ENCODE measurements around the gene CRYBB3. TPM values are rescaled to one million over a fixed set of nuclear protein-coding genes. Genes with fewer than 3 reads are reported as not detected.
"Not testable (repeated sequence)": the region's sequence is repeated elsewhere in the genome, so short reads cannot be mapped to it uniquely, and the experiment has no call there.

Gene CRYBB3
- total RNA-seq, 2 donors from 2014 or later: 0.48 to 0.72 TPM

GRCh38 chr22:25202290-25202921 lies 2.7 kb downstream of the CRYBB3 start:
- H3K27ac ChIP-seq: no peak overlapping the region
- no peaks in the 10 kb centered on the region for H3K9me3 ChIP-seq
- no peaks in the 10 kb centered on the region for H3K4me1 ChIP-seq
- H3K9ac ChIP-seq (ENCODE audit: low read depth in 2 of 2, low read length in 2 of 2): no peak overlapping the region
- peak; percentile 56 for DNase-seq
- no peaks in the 10 kb centered on the region for H3K36me3 ChIP-seq
- no peaks in the 10 kb centered on the region for H3K27me3 ChIP-seq
- TF ChIP-seq, protein P1, sequence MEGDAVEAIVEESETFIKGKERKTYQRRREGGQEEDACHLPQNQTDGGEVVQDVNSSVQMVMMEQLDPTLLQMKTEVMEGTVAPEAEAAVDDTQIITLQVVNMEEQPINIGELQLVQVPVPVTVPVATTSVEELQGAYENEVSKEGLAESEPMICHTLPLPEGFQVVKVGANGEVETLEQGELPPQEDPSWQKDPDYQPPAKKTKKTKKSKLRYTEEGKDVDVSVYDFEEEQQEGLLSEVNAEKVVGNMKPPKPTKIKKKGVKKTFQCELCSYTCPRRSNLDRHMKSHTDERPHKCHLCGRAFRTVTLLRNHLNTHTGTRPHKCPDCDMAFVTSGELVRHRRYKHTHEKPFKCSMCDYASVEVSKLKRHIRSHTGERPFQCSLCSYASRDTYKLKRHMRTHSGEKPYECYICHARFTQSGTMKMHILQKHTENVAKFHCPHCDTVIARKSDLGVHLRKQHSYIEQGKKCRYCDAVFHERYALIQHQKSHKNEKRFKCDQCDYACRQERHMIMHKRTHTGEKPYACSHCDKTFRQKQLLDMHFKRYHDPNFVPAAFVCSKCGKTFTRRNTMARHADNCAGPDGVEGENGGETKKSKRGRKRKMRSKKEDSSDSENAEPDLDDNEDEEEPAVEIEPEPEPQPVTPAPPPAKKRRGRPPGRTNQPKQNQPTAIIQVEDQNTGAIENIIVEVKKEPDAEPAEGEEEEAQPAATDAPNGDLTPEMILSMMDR (IDR thresholded peaks at IDR 0.05): peak; percentile 89
- no peak overlapping the region for H3K4me3 ChIP-seq
- intact Hi-C loops (cut with DNase I): loop anchor here (10.0 kb wide), 1 partner anchor 132 kb away; no protein-coding TSS in a partner anchor

DNA sequence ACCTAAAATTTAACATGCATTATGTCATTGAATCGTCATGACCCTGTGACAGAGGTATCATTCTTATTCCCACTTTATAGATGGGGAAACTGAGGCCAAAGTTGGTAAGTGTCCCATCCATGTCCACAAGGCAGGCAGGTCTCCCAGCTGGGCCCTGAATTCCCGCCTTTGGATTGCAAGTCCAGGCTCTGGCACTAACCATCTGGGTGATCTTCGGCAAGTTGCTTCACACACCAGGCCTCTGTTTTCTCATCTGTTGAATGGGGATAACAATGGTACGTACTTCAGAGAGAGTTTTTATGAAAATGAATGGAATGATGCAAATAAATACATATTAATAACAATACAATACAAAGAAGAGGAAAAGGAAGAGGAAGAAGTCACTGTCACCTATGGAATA lies 3.4 kb downstream of the CRYBB3 start:
- TF ChIP-seq, protein P1 (IDR thresholded peaks at IDR 0.05): no peak
- intact Hi-C loops (cut with DNase I): loop anchor here (10.0 kb wide), 1 partner anchor 132 kb away; no protein-coding TSS in a partner anchor
- no peak overlapping the region for H3K4me3 ChIP-seq

DNA sequence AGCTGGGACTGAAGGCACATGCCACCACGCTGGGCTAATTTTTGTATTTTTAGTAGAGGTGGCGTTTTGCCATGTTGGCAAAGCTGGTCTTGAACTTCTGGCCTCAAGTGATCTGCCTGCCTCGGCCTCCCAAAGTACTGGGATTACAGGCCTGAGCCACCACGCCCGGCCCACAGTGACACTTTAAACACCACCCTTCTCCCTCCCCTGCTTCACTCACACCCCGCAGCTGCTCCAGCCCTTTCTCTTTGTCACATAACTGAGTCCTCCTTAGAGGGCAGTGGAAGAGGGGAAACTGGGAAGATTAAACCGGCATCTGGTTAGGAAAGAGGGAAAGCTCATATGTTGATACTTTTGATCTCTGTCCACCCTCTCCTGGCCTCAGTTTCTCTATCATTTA lies 4.9 kb downstream of the CRYBB3 start:
- intact Hi-C loops (cut with DNase I): loop anchor here (10.0 kb wide), 1 partner anchor 130 kb away; no protein-coding TSS in a partner anchor
- not testable (repeated sequence) for H3K27ac ChIP-seq; H3K4me3 ChIP-seq; DNase-seq; H3K27me3 ChIP-seq; H3K9ac ChIP-seq (ENCODE audit: low read depth in 2 of 2, low read length in 2 of 2); H3K36me3 ChIP-seq; H3K4me1 ChIP-seq; H3K9me3 ChIP-seq

More for the DNA sequence above, 3.4 kb downstream of the CRYBB3 start:
- H3K27me3 ChIP-seq: no peaks in the 10 kb centered on the region
- no peaks in the 10 kb centered on the region for H3K4me1 ChIP-seq
- no peak for DNase-seq
- no peak overlapping the region for H3K9ac ChIP-seq (ENCODE audit: low read depth in 2 of 2, low read length in 2 of 2)
- H3K36me3 ChIP-seq: no peaks in the 10 kb centered on the region
- H3K27ac ChIP-seq: no peak overlapping the region
- H3K9me3 ChIP-seq: no peaks in the 10 kb centered on the region

GRCh38 chr22:25205847-25206246 lies 6.2 kb downstream of the CRYBB3 start:
- DNase-seq: no peak
- Histone ChIP-seq H3K4me3 (no peak overlapping the region), H3K27me3 (no peaks in the 10 kb centered on the region), H3K27ac (no peak overlapping the region), H3K9ac (ENCODE audit: low read depth in 2 of 2, low read length in 2 of 2) (no peak overlapping the region), H3K36me3 (no peaks in the 10 kb centered on the region), H3K9me3 (no peaks in the 10 kb centered on the region), H3K4me1 (no peaks in the 10 kb centered on the region)
- intact Hi-C loops (cut with DNase I): loop anchor here (10.0 kb wide), 1 partner anchor 129 kb away; no protein-coding TSS in a partner anchor
- TF ChIP-seq, protein P1 (IDR thresholded peaks at IDR 0.05): no peak

DNA sequence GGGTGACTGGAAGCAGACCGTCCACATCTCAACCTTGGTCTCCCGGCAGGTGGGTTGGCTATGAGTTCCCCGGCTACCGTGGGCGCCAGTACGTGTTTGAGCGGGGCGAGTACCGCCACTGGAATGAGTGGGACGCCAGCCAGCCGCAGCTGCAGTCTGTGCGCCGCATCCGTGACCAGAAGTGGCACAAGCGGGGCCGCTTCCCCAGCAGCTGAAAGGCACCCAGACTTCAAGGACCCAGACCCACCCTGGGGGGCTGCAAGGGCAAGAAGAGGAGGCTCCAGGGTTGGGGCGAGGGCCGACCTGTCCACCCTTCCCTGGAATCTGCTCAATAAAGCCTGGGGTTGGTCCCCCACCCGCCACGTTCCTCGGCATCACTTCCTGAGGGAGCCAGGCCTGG lies 7.3 kb downstream of the CRYBB3 start:
- Histone ChIP-seq H3K4me3 (no peak overlapping the region), H3K9ac (ENCODE audit: low read depth in 2 of 2, low read length in 2 of 2) (no peak overlapping the region), H3K36me3 (no peaks in the 10 kb centered on the region), H3K27ac (no peak overlapping the region), H3K27me3 (no peaks in the 10 kb centered on the region), H3K9me3 (no peaks in the 10 kb centered on the region), H3K4me1 (no peaks in the 10 kb centered on the region)
- DNase-seq: no peak
- TF ChIP-seq, protein P1 (IDR thresholded peaks at IDR 0.05): no peak
- intact Hi-C loops (cut with DNase I): loop anchor here (10.0 kb wide), 1 partner anchor 128 kb away; no protein-coding TSS in a partner anchor

GRCh38 chr22:25207553-25208157 lies 8.0 kb downstream of the CRYBB3 start:
- Histone ChIP-seq H3K9ac (ENCODE audit: low read depth in 2 of 2, low read length in 2 of 2) (no peak overlapping the region), H3K4me3 (no peak overlapping the region), H3K9me3 (no peaks in the 10 kb centered on the region), H3K36me3 (no peaks in the 10 kb centered on the region), H3K4me1 (no peaks in the 10 kb centered on the region), H3K27me3 (no peaks in the 10 kb centered on the region), H3K27ac (no peak overlapping the region)
- intact Hi-C loops (cut with DNase I): loop anchor here (10.0 kb wide), 1 partner anchor 127 kb away; no protein-coding TSS in a partner anchor
- TF ChIP-seq, protein P1 (IDR thresholded peaks at IDR 0.05): no peak
- no peak for DNase-seq
